GM19455 (cell line): Measurements from ENCODE around the gene PDIA5.

Experiments used
- ATAC-seq: cut with Tn5 transposase; IDR thresholded peaks from one replicate; pipeline ENCODE4 v1.9.1; 2021; ENCODE audit not compliant: unreplicated experiment

The PDIA5 gene

GRCh38 chr3:123070510-123070909 lies 3.7 kb downstream of the PDIA5 start:
- no peak for ATAC-seq

- no peak for ATAC-seq
Observed at GRCh38 chr3:123071146-123071545, 4.3 kb downstream of the PDIA5 start.

- no peak for ATAC-seq
Observed at GRCh38 chr3:123071581-123071980, 4.8 kb downstream of the PDIA5 start.

GRCh38 chr3:123072152-123072551 lies 5.3 kb downstream of the PDIA5 start:
- ATAC-seq, result no peak

- ATAC-seq, result no peak
Observed at GRCh38 chr3:123072564-123072963, 5.7 kb downstream of the PDIA5 start.

GRCh38 chr3:123075359-123075758 lies 8.5 kb downstream of the PDIA5 start:
- ATAC-seq, result no peak

GRCh38 chr3:123076112-123076495 lies 9.3 kb downstream of the PDIA5 start:
- ATAC-seq, result no peak

- no peak for ATAC-seq
Observed at GRCh38 chr3:123076496-123077418, 9.9 kb downstream of the PDIA5 start.

- ATAC-seq, result no peak
Observed at GRCh38 chr3:123078101-123078500, 11.3 kb downstream of the PDIA5 start.

GRCh38 chr3:123080864-123081562 lies 14.2 kb downstream of the PDIA5 start:
- ATAC-seq, result no peak

- peak; percentile 35 for ATAC-seq
Observed at GRCh38 chr3:123081718-123082369, 15.0 kb downstream of the PDIA5 start.

GRCh38 chr3:123082370-123083065 lies 15.7 kb downstream of the PDIA5 start:
- peak; percentile 74 for ATAC-seq

- no peak for ATAC-seq
Observed at GRCh38 chr3:123083383-123084124, 16.7 kb downstream of the PDIA5 start.

GRCh38 chr3:123084192-123084591 lies 17.4 kb downstream of the PDIA5 start:
- ATAC-seq, result no peak

GRCh38 chr3:123084738-123085237 lies 18.0 kb downstream of the PDIA5 start:
- no peak for ATAC-seq

- ATAC-seq, result no peak
Observed at GRCh38 chr3:123085293-123085931, 18.6 kb downstream of the PDIA5 start.

GRCh38 chr3:123085932-123086627 lies 19.3 kb downstream of the PDIA5 start:
- no peak for ATAC-seq

GRCh38 chr3:123088387-123088786 lies 21.6 kb downstream of the PDIA5 start:
- no peak for ATAC-seq
